Neural progenitor cell (in vitro differentiated cells): ENCODE data around the gene OSBPL8.

Experiments used
- EZH2 ChIP-seq: fragments of 200-600 bp; sonication (generic); IDR thresholded peaks from 2 replicates; pipeline ENCODE4 v1.6.1; 2017; ENCODE audit warnings: antibody characterized with exemption, mild to moderate bottlenecking, moderate library complexity
- EZH2phosphoT487 ChIP-seq: fragments of 200-600 bp; sonication (generic); IDR thresholded peaks from 2 replicates; pipeline ENCODE4 v1.6.1; 2017; ENCODE audit warnings: antibody characterized with exemption
- TF ChIP-seq, protein P1 (sequence below): fragments of 200-600 bp; sonication (generic); IDR thresholded peaks from 2 replicates; pipeline ENCODE4 v1.5.1; 2017; ENCODE audit warnings: antibody characterized with exemption, mild to moderate bottlenecking

- TF ChIP-seq EZH2 (no peak), EZH2phosphoT487 (no peak)
- TF ChIP-seq, protein P1, sequence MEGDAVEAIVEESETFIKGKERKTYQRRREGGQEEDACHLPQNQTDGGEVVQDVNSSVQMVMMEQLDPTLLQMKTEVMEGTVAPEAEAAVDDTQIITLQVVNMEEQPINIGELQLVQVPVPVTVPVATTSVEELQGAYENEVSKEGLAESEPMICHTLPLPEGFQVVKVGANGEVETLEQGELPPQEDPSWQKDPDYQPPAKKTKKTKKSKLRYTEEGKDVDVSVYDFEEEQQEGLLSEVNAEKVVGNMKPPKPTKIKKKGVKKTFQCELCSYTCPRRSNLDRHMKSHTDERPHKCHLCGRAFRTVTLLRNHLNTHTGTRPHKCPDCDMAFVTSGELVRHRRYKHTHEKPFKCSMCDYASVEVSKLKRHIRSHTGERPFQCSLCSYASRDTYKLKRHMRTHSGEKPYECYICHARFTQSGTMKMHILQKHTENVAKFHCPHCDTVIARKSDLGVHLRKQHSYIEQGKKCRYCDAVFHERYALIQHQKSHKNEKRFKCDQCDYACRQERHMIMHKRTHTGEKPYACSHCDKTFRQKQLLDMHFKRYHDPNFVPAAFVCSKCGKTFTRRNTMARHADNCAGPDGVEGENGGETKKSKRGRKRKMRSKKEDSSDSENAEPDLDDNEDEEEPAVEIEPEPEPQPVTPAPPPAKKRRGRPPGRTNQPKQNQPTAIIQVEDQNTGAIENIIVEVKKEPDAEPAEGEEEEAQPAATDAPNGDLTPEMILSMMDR = no peak
Measured at GRCh38 chr12:76533331-76533730, 26.2 kb downstream of the OSBPL8 start.
